H9 (cell line): ENCODE data around the gene INPP5E. TPM values are rescaled to one million over a fixed set of nuclear protein-coding genes. Genes with fewer than 3 reads are reported as not detected.

ENCODE experiments used
- DNase-seq: peaks from one replicate; pipeline ENCODE4 v3.0.0-alpha.2; 2017
- H2AFZ ChIP-seq: one replicate; pipeline ENCODE4 v1.6.1; 2013; ENCODE audit warnings: mild to moderate bottlenecking, low read length, control low read depth, moderate library complexity
- H2AK5ac ChIP-seq: 2 replicates; pipeline ENCODE4 v1.6.1; 2013; ENCODE audit warnings: low read length, control low read depth, mixed read lengths; ENCODE audit not compliant: insufficient read length
- H2BK120ac ChIP-seq: one replicate; pipeline ENCODE4 v1.6.1; 2013; ENCODE audit warnings: low read depth, mild to moderate bottlenecking, low read length, control low read depth, inconsistent platforms; ENCODE audit not compliant: poor library complexity, severe bottlenecking
- H2BK12ac ChIP-seq: 2 replicates; pipeline ENCODE4 v1.6.1; 2013; ENCODE audit warnings: low read length, control low read depth, mixed read lengths, low read depth; ENCODE audit not compliant: insufficient read length
- H2BK15ac ChIP-seq: 2 replicates; pipeline ENCODE4 v1.6.1; 2013; ENCODE audit warnings: low read depth, low read length, control low read depth
- H2BK20ac ChIP-seq: one replicate; pipeline ENCODE4 v1.6.1; 2013; ENCODE audit warnings: low read depth, mild to moderate bottlenecking, low read length, control low read depth, inconsistent platforms; ENCODE audit not compliant: poor library complexity, severe bottlenecking
- H2BK5ac ChIP-seq: 2 replicates; pipeline ENCODE4 v1.6.1; 2013; ENCODE audit warnings: low read length, control low read depth, mixed read lengths; ENCODE audit not compliant: insufficient read length
- H3K14ac ChIP-seq: 2 replicates; pipeline ENCODE4 v1.6.1; 2013; ENCODE audit warnings: low read length, control low read depth; ENCODE audit not compliant: insufficient read depth
- H3K18ac ChIP-seq: 2 replicates; pipeline ENCODE4 v1.6.1; 2013; ENCODE audit warnings: low read depth, mild to moderate bottlenecking, mixed read lengths, low read length, control low read depth; ENCODE audit not compliant: insufficient read length
- H3K23ac ChIP-seq: 2 replicates; pipeline ENCODE4 v1.6.1; 2013; ENCODE audit warnings: low read length, control low read depth, mixed read lengths, low read depth; ENCODE audit not compliant: insufficient read length
- H3K23me2 ChIP-seq: 2 replicates; pipeline ENCODE4 v1.6.1; 2013; ENCODE audit warnings: low read depth, mild to moderate bottlenecking, mixed read lengths, low read length, control low read depth; ENCODE audit not compliant: insufficient read length, poor library complexity, severe bottlenecking
- H3K27ac ChIP-seq: 2 replicates; pipeline ENCODE4 v1.5.1; 2013; ENCODE audit warnings: low read length, control low read depth, mixed read lengths, low read depth; ENCODE audit not compliant: insufficient read length
- H3K27me3 ChIP-seq: 2 replicates; pipeline ENCODE4 v1.6.1; 2013; ENCODE audit warnings: low read length, control low read depth, inconsistent platforms; ENCODE audit not compliant: insufficient read depth
- H3K4ac ChIP-seq: 2 replicates; pipeline ENCODE4 v1.6.1; 2013; ENCODE audit warnings: low read depth, mild to moderate bottlenecking, control low read depth, inconsistent platforms, low read length, moderate library complexity
- H3K4me1 ChIP-seq: 2 replicates; pipeline ENCODE4 v1.6.1; 2013; ENCODE audit warnings: low read length, control low read depth, inconsistent platforms; ENCODE audit not compliant: insufficient read depth
- H3K4me2 ChIP-seq: 2 replicates; pipeline ENCODE4 v1.6.1; 2013; ENCODE audit warnings: low read length, control low read depth, mixed read lengths; ENCODE audit not compliant: insufficient read length, insufficient read depth
- H3K56ac ChIP-seq: 2 replicates; pipeline ENCODE4 v1.6.1; 2013; ENCODE audit warnings: low read depth, mild to moderate bottlenecking, mixed read lengths, low read length, control low read depth; ENCODE audit not compliant: insufficient read length
- H3K79me1 ChIP-seq: 2 replicates; pipeline ENCODE4 v1.6.1; 2013; ENCODE audit warnings: low read depth, mild to moderate bottlenecking, moderate library complexity, low read length, control low read depth, inconsistent platforms; ENCODE audit not compliant: insufficient read depth, poor library complexity, severe bottlenecking
- H3K79me2 ChIP-seq: 2 replicates; pipeline ENCODE4 v1.6.1; 2013; ENCODE audit warnings: low read length, control low read depth, inconsistent platforms; ENCODE audit not compliant: insufficient read depth
- H3K9ac ChIP-seq: 2 replicates; pipeline ENCODE4 v1.6.1; 2013; ENCODE audit warnings: low read length, control low read depth, mixed read lengths; ENCODE audit not compliant: insufficient read length; ENCODE audit errors: extremely low read depth
- H3K9me3 ChIP-seq: one replicate; pipeline ENCODE4 v1.6.1; 2013; ENCODE audit warnings: low read depth, low read length, inconsistent platforms; ENCODE audit not compliant: control insufficient read depth
- H3T11ph ChIP-seq: one replicate; pipeline ENCODE4 v1.6.1; 2013; ENCODE audit warnings: mild to moderate bottlenecking, low read length, control low read depth, inconsistent platforms
- H4K20me1 ChIP-seq: one replicate; pipeline ENCODE4 v1.6.1; 2013; ENCODE audit not compliant: control insufficient read depth, insufficient read length, insufficient read depth
- H4K5ac ChIP-seq: 2 replicates; pipeline ENCODE4 v1.6.1; 2013; ENCODE audit warnings: low read depth, mild to moderate bottlenecking, mixed read lengths, low read length, control low read depth; ENCODE audit not compliant: insufficient read length
- H4K8ac ChIP-seq: replicated peaks from 2 replicates; pipeline ENCODE4 v1.6.1; 2013; ENCODE audit warnings: low read length, control low read depth, mixed read lengths, low read depth; ENCODE audit not compliant: insufficient read length
- H4K91ac ChIP-seq: 2 replicates; pipeline ENCODE4 v1.6.1; 2013; ENCODE audit warnings: low read depth, mild to moderate bottlenecking, moderate library complexity, mixed read lengths, low read length, control low read depth; ENCODE audit not compliant: insufficient read length
- H3K27ac Mint-ChIP-seq, 3 experiments: 2 replicates in 2 of 3; 3 replicates in 1 of 3; pipeline ENCODE4 v1.8.0; 2020 to 2021; ENCODE audit warnings: mixed read lengths in 3 of 3, mild to moderate bottlenecking in 1 of 3, moderate library complexity in 1 of 3
- H3K27me3 Mint-ChIP-seq: 2 replicates; pipeline ENCODE4 v1.8.0; 2021; ENCODE audit warnings: low read depth, mild to moderate bottlenecking, moderate library complexity, mixed read lengths
- H3K36me3 Mint-ChIP-seq, 3 experiments: 2 replicates in 2 of 3; 3 replicates in 1 of 3; pipeline ENCODE4 v1.8.0; 2020 to 2021; ENCODE audit warnings: low read depth in 3 of 3, mixed read lengths in 3 of 3; ENCODE audit not compliant: insufficient read depth in 1 of 3
- H3K4me1 Mint-ChIP-seq, 2 experiments: 2 replicates each; pipeline ENCODE4 v1.8.0; 2020; ENCODE audit warnings: mixed read lengths in 2 of 2
- H3K4me3 Mint-ChIP-seq, 2 experiments: 2 replicates in 1 of 2; 3 replicates in 1 of 2; pipeline ENCODE4 v1.8.0; 2020 to 2021; ENCODE audit warnings: mild to moderate bottlenecking in 2 of 2, mixed read lengths in 2 of 2, moderate library complexity in 1 of 2
- H3K9me3 Mint-ChIP-seq, 2 experiments: 2 replicates in 1 of 2; 3 replicates in 1 of 2; pipeline ENCODE4 v1.8.0; 2020; ENCODE audit warnings: mild to moderate bottlenecking in 2 of 2, mixed read lengths in 2 of 2, moderate library complexity in 1 of 2
- WGBS: extraction: QIAGEN DNeasy Blood & Tissue Kit; methylation state at CpG from one replicate; pipeline ENCODE4 v1.1.7; 2013; ENCODE audit warnings: missing lambda C conversion rate, low lambda C conversion rate, mixed read lengths; ENCODE audit not compliant: insufficient read length; ENCODE audit errors: extremely low coverage; 5-methylcytosine and 5-hydroxymethylcytosine counted together
- total RNA-seq: library from RNA; stranded (reverse); gene quantifications from 2 replicates; pipeline ENCODE4 v1.2.1, GENCODE V29; 2021
- TF ChIP-seq, protein P1 (sequence below): fragments of 200-600 bp; sonication (generic); conservative IDR thresholded peaks from 3 replicates; pipeline ENCODE4 v1.8.0; 2021; ENCODE audit warnings: antibody characterized with exemption, mild to moderate bottlenecking

The INPP5E gene
- total RNA-seq, 1 experiment from 2014 or later, result 21.0 TPM

DNA sequence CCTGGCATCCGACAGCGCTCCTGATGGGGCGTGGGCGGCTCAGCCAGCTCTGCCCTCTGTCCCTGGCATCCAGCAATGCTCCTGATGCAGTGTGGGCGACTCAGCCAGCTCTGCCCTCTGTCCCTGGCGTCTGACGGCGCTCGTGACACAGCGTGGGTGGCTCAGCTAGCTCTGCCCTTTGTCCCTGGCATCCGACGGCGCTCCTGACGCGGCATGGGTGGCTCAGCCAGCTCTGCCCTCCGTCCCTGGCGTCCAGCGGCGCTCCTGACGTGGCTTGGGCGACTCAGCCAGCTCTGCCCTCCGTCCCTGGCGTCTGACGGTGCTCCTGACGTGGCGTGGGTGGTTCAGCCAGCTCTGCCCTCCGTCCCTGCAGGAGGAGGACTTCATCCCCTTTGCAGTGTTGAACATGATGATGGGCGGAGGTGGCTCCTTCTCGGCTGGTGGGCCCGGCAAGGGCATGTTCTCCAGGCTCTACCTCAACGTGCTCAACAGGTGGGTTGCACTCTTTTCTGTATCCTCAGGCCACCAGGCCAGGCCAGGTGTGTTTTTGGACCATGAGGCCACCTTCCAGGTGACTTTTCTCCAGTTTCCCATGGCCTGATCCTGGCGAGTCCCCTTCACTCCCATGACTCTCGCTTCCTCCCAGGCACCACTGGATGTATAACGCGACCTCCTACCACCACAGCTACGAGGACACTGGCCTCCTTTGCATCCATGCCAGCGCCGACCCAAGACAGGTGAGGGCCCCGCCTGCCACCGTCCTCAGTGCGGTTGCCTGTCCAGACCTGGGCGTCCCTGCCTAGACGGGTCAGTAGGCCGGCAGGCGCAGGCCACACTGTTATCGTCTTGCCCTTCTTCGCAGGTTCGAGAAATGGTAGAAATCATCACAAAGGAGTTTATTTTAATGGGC lies 21.2 kb downstream of the INPP5E start:
- H2BK15ac ChIP-seq, result no peak overlapping the region
- peaks cover 37 to 88% (median 74%) of the 10 kb centered on the region in 3 experiments for H3K36me3 Mint-ChIP-seq
- no peak overlapping the region for H3K14ac ChIP-seq
- no peaks in the 10 kb centered on the region for H3K9me3 Mint-ChIP-seq
- H4K8ac ChIP-seq, result no peak overlapping the region
- no peak overlapping the region for H3K56ac ChIP-seq
- no peaks in the 10 kb centered on the region for H3K4me1 ChIP-seq
- H2BK20ac ChIP-seq, result no peak overlapping the region
- H3K79me1 ChIP-seq, result no peaks in the 10 kb centered on the region
- H3K4me1 Mint-ChIP-seq, result no peaks in the 10 kb centered on the region
- no peak overlapping the region for H2AFZ ChIP-seq
- H3K9me3 ChIP-seq, result no peaks in the 10 kb centered on the region
- H3K4me2 ChIP-seq, result no peak overlapping the region
- H3K27me3 Mint-ChIP-seq, result no peaks in the 10 kb centered on the region
- DNase-seq, result no peak
- H3K23me2 ChIP-seq, result no peaks in the 10 kb centered on the region
- H4K91ac ChIP-seq, result no peak overlapping the region
- TF ChIP-seq, protein P1, sequence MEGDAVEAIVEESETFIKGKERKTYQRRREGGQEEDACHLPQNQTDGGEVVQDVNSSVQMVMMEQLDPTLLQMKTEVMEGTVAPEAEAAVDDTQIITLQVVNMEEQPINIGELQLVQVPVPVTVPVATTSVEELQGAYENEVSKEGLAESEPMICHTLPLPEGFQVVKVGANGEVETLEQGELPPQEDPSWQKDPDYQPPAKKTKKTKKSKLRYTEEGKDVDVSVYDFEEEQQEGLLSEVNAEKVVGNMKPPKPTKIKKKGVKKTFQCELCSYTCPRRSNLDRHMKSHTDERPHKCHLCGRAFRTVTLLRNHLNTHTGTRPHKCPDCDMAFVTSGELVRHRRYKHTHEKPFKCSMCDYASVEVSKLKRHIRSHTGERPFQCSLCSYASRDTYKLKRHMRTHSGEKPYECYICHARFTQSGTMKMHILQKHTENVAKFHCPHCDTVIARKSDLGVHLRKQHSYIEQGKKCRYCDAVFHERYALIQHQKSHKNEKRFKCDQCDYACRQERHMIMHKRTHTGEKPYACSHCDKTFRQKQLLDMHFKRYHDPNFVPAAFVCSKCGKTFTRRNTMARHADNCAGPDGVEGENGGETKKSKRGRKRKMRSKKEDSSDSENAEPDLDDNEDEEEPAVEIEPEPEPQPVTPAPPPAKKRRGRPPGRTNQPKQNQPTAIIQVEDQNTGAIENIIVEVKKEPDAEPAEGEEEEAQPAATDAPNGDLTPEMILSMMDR, result no peak
- H3K18ac ChIP-seq, result no peak overlapping the region
- no peak overlapping the region for H3K4ac ChIP-seq
- no peak overlapping the region for H4K5ac ChIP-seq
- H3K27ac ChIP-seq, result no peak overlapping the region
- H3K27ac Mint-ChIP-seq, result no peak overlapping the region
- no peak overlapping the region for H2AK5ac ChIP-seq
- H2BK120ac ChIP-seq, result no peak overlapping the region
- no peaks in the 10 kb centered on the region for H3K79me2 ChIP-seq
- H3K27me3 ChIP-seq, result no peaks in the 10 kb centered on the region
- H3K4me3 Mint-ChIP-seq, result no peak overlapping the region
- no peak overlapping the region for H3K9ac ChIP-seq
- no peaks in the 10 kb centered on the region for H4K20me1 ChIP-seq
- no peak overlapping the region for H3K23ac ChIP-seq
- no peak overlapping the region for H2BK5ac ChIP-seq
- no peak overlapping the region for H3T11ph ChIP-seq
- no CpG with 5 or more reads among the region's 48 CpGs for WGBS
- no peak overlapping the region for H2BK12ac ChIP-seq
